ENCODE measurements around the gene RPL29. TPM values are rescaled to one million over a fixed set of nuclear protein-coding genes. Genes with fewer than 3 reads are reported as not detected.
A peak's percentile ranks its signal among the peaks of the same experiment; 100 is the strongest.

RPL29 gene
- total RNA-seq, 4 donors from 2014 or later: 1,723 to 2,189 (median 1,972) TPM

GRCh38 chr3:51967384-51968169 lies 28.1 kb downstream of the RPL29 start, which contains the start of gene PCBP4:
TSS of gene PCBP4 (minus strand) at chr3:51967454. CDS start at chr3:51961240, 6,214 bp downstream.
- ATAC-seq (ENCODE audit: low FRiP score): peak; percentile 68
- TF ChIP-seq CTCF (IDR thresholded peaks at IDR 0.05): no peak
- DNase-seq (ENCODE audit: low spot score): no peak

DNA sequence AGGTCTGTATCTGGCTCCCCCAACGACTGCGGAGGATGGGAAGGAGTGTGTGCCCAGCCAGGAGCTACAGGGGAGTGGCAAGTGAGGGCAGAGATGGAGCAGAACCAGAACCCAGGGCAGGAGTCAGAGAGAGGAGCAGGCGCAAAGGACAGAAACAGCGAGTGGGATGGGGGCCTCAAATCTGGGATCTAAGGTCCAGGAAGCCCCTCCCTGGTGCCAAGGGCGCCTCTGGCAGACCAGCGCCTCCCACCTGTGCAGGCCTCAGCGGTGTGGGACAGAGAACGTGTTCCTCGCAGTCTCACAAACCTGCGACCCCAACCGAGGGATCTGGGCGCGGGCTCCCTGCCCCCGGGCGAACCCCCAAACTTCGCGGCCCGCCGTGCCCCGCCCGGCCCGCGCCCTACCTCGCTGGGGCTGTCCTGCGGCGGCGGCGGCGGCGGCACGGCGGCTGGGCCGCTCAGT lies 28.7 kb downstream of the RPL29 start:
- DNase-seq (ENCODE audit: low spot score) (no peak), ATAC-seq (ENCODE audit: low FRiP score) (peak; percentile 3)
- no peak for TF ChIP-seq CTCF (IDR thresholded peaks at IDR 0.05)

DNA sequence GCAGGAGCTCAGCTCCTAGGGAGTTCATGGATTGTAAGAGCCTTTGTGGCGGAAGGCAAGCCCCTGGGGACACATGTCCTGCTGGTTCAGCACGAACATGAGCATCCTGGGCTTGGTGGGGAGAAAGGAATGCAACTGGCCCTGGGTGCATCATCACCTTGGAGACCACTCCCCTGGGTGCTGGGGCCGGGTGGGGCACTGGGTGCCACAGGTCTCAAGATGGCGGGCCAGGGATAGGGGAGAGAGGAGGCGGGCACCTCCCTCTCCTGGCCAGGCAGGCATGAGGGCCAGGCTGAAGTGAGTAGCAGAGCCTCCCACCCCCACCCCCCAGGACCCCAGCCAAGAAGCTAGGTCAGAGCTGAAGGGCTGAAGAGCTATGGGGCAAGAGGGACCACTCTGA lies 29.2 kb downstream of the RPL29 start:
- DNase-seq (ENCODE audit: low spot score) (no peak), ATAC-seq (ENCODE audit: low FRiP score) (no peak)
- TF ChIP-seq CTCF (IDR thresholded peaks at IDR 0.05): no peak

DNA sequence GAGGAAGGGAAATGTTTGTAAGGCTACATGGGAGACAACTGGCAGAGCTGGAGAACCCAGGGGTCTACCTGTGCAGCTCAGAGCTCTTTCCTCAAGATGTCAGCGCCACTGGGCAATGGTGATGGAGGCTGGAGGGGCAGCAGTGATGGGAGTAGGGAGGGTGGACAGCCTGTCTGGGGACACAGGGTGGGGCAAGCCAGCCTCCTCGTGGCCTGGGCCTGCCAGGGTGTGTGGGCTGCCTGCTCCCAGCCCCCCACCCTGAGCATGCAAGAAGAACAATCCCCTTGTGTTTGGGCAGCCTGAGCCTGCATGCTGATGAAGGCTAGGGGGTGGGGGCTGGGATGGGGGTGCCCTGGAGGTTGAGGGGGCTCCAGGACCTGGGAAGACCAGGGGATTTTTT lies 29.7 kb downstream of the RPL29 start:
- ATAC-seq (ENCODE audit: low FRiP score) (no peak), DNase-seq (ENCODE audit: low spot score) (no peak)
- TF ChIP-seq CTCF (IDR thresholded peaks at IDR 0.05): no peak

- DNase-seq (ENCODE audit: low spot score) (no peak), ATAC-seq (ENCODE audit: low FRiP score) (no peak)
- no peak for TF ChIP-seq CTCF (IDR thresholded peaks at IDR 0.05)
These were observed 31.2 kb downstream of the RPL29 start for GRCh38 chr3:51964521-51964920.

GRCh38 chr3:51963951-51964451 lies 31.7 kb downstream of the RPL29 start:
- ATAC-seq (ENCODE audit: low FRiP score): no peak
- no peak for DNase-seq (ENCODE audit: low spot score)
- no peak for TF ChIP-seq CTCF (IDR thresholded peaks at IDR 0.05)
